K562 (cell line): ENCODE results near the gene HCN1. TPM values are rescaled to one million over a fixed set of nuclear protein-coding genes. Genes with fewer than 3 reads are reported as not detected.

ENCODE experiments used
- ATAC-seq: fragments of 200-7000 bp; cut with Tn5 transposase; 3 replicates; pipeline ENCODE4 v1.9.1; 2020; ENCODE audit warnings: moderate library complexity
- BruUV-seq: library from RNA; stranded (reverse); fragments of 400-500 nt; replicated peaks from 2 replicates; lab custom pipeline; 2021; lab: Mats Ljungman, UMichigan
- CTCF ChIA-PET: fragments of 300-600 bp; formaldehyde crosslinking; extraction: SDS; loops from one replicate; lab custom pipeline; 2021; ENCODE audit warnings: low intra/inter-chr PET ratio; lab: Yijun Ruan, JAX
- POLR2A ChIA-PET: fragments of 300-600, 350-650 bp; sonication (Branson Sonifier 250); formaldehyde crosslinking; extraction: SDS; loops from one replicate; lab custom pipeline; 2021; ENCODE audit warnings: antibody characterized with exemption, inconsistent platforms; lab: Yijun Ruan, JAX
- DNase-seq, 4 experiments: peaks; one replicate each; pipeline versions ENCODE4 v3.0.0 to v3.0.0-alpha.2; 2011 to 2018; ENCODE audit warnings: low spot score in 3 of 4, mixed read lengths in 3 of 4; ENCODE audit errors: extremely low read depth in 1 of 4
- FAIRE-seq: peaks from 2 replicates; lab custom pipeline; 2011; peaks lifted over from hg19 to GRCh38; lab: Jason Lieb, UNC
- H2AFZ ChIP-seq: 2 replicates; pipeline ENCODE4 v1.6.0; 2011; ENCODE audit warnings: low read depth, low read length, control low read depth, inconsistent platforms
- H3K27ac ChIP-seq: fragments of 200-600 bp; 3 replicates; pipeline ENCODE4 v1.8.0; 2011; ENCODE audit warnings: low read depth, mild to moderate bottlenecking, control low read depth, inconsistent platforms, low read length, moderate library complexity, mixed read lengths; ENCODE audit errors: extremely low read depth
- H3K27me3 ChIP-seq, 2 experiments: fragments of 300-600 bp in 1 of 2; 2 replicates in 1 of 2; 3 replicates in 1 of 2; pipeline versions ENCODE4 v1.6.0 to v1.8.0; 2011; ENCODE audit warnings: inconsistent platforms in 2 of 2, low read length in 2 of 2, mild to moderate bottlenecking in 1 of 2, mixed read lengths in 1 of 2, moderate library complexity in 1 of 2; ENCODE audit not compliant: control insufficient read depth in 2 of 2, insufficient read depth in 2 of 2
- H3K36me3 ChIP-seq: fragments of 300-600 bp; 3 replicates; pipeline ENCODE4 v1.8.0; 2011; ENCODE audit warnings: mild to moderate bottlenecking, low read length, inconsistent platforms; ENCODE audit not compliant: control insufficient read depth, insufficient read depth
- H3K4me1 ChIP-seq, 2 experiments: fragments of 200-600 bp in 1 of 2; replicated peaks in 1 of 2; 2 replicates in 1 of 2; 3 replicates in 1 of 2; pipeline versions ENCODE4 v1.5.1 to v1.8.0; 2011; ENCODE audit warnings: inconsistent platforms in 2 of 2, low read length in 2 of 2, mild to moderate bottlenecking in 1 of 2, mixed read lengths in 1 of 2, moderate library complexity in 1 of 2; ENCODE audit not compliant: control insufficient read depth in 2 of 2, insufficient read depth in 2 of 2
- H3K4me2 ChIP-seq: 2 replicates; pipeline ENCODE4 v1.6.1; 2011; ENCODE audit warnings: low read length, control low read depth, inconsistent platforms, mixed read lengths; ENCODE audit not compliant: insufficient read depth
- H3K4me3 ChIP-seq: fragments of 200-600 bp; sonication (generic), shearing (Covaris generic); 2 replicates; pipeline ENCODE4 v1.5.1; 2016; ENCODE audit warnings: control low read depth, inconsistent platforms
- H3K79me2 ChIP-seq: fragments of 200-600 bp; 3 replicates; pipeline ENCODE4 v1.8.0; 2011; ENCODE audit warnings: low read length, inconsistent platforms; ENCODE audit not compliant: control insufficient read depth, insufficient read depth
- H3K9ac ChIP-seq, 2 experiments: 2 replicates each; pipeline versions ENCODE4 v1.6.0 to v1.6.1; 2011; ENCODE audit warnings: low read depth in 2 of 2, low read length in 2 of 2, control low read depth in 1 of 2, inconsistent platforms in 1 of 2, mild to moderate bottlenecking in 1 of 2, mixed read lengths in 1 of 2; ENCODE audit not compliant: insufficient read depth in 1 of 2
- H3K9me1 ChIP-seq: one replicate; pipeline ENCODE4 v1.6.0; 2011; ENCODE audit warnings: inconsistent platforms, mild to moderate bottlenecking, low read length, moderate library complexity; ENCODE audit not compliant: control insufficient read depth, insufficient read depth
- H3K9me3 ChIP-seq: replicated peaks from 2 replicates; pipeline ENCODE4 v1.5.1; 2011; ENCODE audit warnings: low read depth, low read length, inconsistent platforms; ENCODE audit not compliant: control insufficient read depth, insufficient read depth
- H4K20me1 ChIP-seq: replicated peaks from 2 replicates; pipeline ENCODE4 v1.6.1; 2011; ENCODE audit warnings: low read length, inconsistent platforms, mixed read lengths; ENCODE audit not compliant: control insufficient read depth, insufficient read depth
- CCAR2 ChIP-seq: fragments of 200-400 bp; formaldehyde crosslinking; IDR thresholded peaks from 2 replicates; pipeline ENCODE4 v1.6.1; 2017; ENCODE audit warnings: mild to moderate bottlenecking, low read depth, low read length
- PCBP1 ChIP-seq: fragments of 200-400 bp; formaldehyde crosslinking; IDR thresholded peaks from 2 replicates; pipeline ENCODE4 v1.6.1; 2018; ENCODE audit warnings: mild to moderate bottlenecking, low read depth, low read length; ENCODE audit not compliant: poor library complexity, severe bottlenecking
- PTBP1 ChIP-seq: fragments of 200-400 bp; formaldehyde crosslinking; IDR thresholded peaks from 2 replicates; pipeline ENCODE4 v1.6.1; 2017; ENCODE audit warnings: low read depth, low read length
- RHOXF2B ChIP-seq: fragments of 250-450 bp; sonication (Bioruptor Pico); conservative IDR thresholded peaks from 2 replicates; pipeline ENCODE4 v1.5.1; 2021
- SRSF1 ChIP-seq: fragments of 200-400 bp; formaldehyde crosslinking; IDR thresholded peaks from 2 replicates; pipeline ENCODE4 v1.6.1; 2017; ENCODE audit warnings: mild to moderate bottlenecking, low read depth, low read length, moderate library complexity
- U2AF2 ChIP-seq: fragments of 200-400 bp; formaldehyde crosslinking; optimal IDR thresholded peaks from 2 replicates; pipeline ENCODE3; 2017; ENCODE audit warnings: low read depth, mild to moderate bottlenecking, low read length
- ZBTB5 ChIP-seq: fragments of 450-650 bp; IDR thresholded peaks from 2 replicates; pipeline ENCODE4 v1.6.1; 2017; ENCODE audit warnings: antibody characterized with exemption
- ZMIZ1 ChIP-seq, 2 experiments: fragments of 150-350 bp in 1 of 2; IDR thresholded peaks; 2 replicates each; pipeline ENCODE4 v1.6.1; 2012 to 2016; ENCODE audit warnings: low read depth in 2 of 2, low read length in 2 of 2, mild to moderate bottlenecking in 1 of 2, moderate library complexity in 1 of 2
- whole genome bisulfite sequencing: fragments of 100-300 bp; shearing (Covaris generic); methylation state at CpG from one replicate; pipeline ENCODE4 v1.1.6; 2016; ENCODE audit warnings: low coverage, mixed read lengths; ENCODE audit not compliant: insufficient coverage; ENCODE audit errors: missing lambda C conversion rate; 5-methylcytosine and 5-hydroxymethylcytosine counted together
- in situ Hi-C: fragments of 300-500 bp; cut with MboI; formaldehyde crosslinking; loops from 4 replicates; pipeline ENCODE4 v1.15.0; 2018; ENCODE audit warnings: inconsistent platforms, mixed read lengths
- intact Hi-C: fragments of 100-400 bp; cut with micrococcal nuclease; formaldehyde crosslinking; loops from 2 replicates; pipeline ENCODE4 v1.14.2; 2022
- polyA plus RNA-seq, 8 experiments: library from polyadenylated mRNA; depleted of rRNA in 4 of 8; stranded (reverse) in 5 of 8; unstranded in 3 of 8; fragments of >200 nt; fragmentation: Nextera tagmentation in 2 of 8; fragmentation: Illumina TruSeq in 1 of 8; extraction: Ambion mirVana in 2 of 8; extraction: Trizol in 1 of 8; gene quantifications; 2 replicates each; pipeline versions ENCODE4 v1.2.1 to v1.2.3, GENCODE V29; 2011 to 2014; ENCODE audit warnings: inconsistent platforms in 1 of 8, missing spikeins in 1 of 8
- total RNA-seq, 7 experiments: library from RNA; depleted of rRNA in 6 of 7; stranded (reverse); fragments of >200 nt in 6 of 7; fragmentation: Illumina TruSeq in 2 of 7; extraction: Trizol in 2 of 7; gene quantifications; 2 replicates each; pipeline versions ENCODE4 v1.2.1 to v1.2.3, GENCODE V29; 2011 to 2021; ENCODE audit warnings: low replicate concordance in 1 of 7
- TF ChIP-seq, protein P1 (sequence below), 3 experiments: fragments of 200-800 bp in 1 of 3; fragments of 250-450 bp in 1 of 3; fragments of 450-650 bp in 1 of 3; sonication (Bioruptor Pico) in 1 of 3; sonication (Bioruptor generic) in 1 of 3; formaldehyde crosslinking in 1 of 3; IDR thresholded peaks; 2 replicates each; pipeline versions ENCODE4 v1.6.1 to v1.8.0; 2016 to 2022; ENCODE audit warnings: mild to moderate bottlenecking in 2 of 3, missing genetic modification characterization in 2 of 3, missing compliant biosample characterization in 1 of 3, moderate library complexity in 1 of 3

Gene HCN1
- total and polyA plus RNA-seq, 9 of the 15 experiments (the other 6 are each of a cell fraction or from before 2014, with no cell fraction given): not detected

DNA sequence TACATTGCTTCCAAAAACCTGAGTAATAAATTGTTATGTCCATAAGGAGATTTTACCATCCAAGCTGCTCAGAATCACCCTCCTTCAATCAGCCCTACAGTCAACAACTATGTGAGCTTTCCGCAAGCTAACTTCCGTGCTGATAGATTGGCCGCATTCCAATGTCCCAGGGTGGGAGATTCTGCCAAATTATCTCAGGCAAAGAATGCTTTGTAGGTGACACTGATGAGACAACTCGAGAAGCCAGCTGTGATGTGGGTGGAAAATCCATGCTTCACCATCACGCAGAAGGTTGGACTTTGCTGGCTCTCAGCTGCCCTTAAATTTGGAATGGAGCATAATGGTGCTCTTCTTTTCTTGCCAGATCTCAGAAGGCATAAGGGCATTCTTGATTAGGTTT is 44.9 kb upstream of the HCN1 start:
- WGBS: 3% methylated on average over 5 of the region's 5 CpGs
- in situ Hi-C loops (no loop called here), intact Hi-C loops (no loop called here)
- Histone ChIP-seq H3K9me3 (no peaks in the 10 kb centered on the region; the same call in 1 of the 2 replicates), H2AFZ (no peak overlapping the region), H3K4me2 (no peak overlapping the region), H3K27ac (no peak overlapping the region), H3K27me3 (no peaks in the 10 kb centered on the region), H3K79me2 (no peaks in the 10 kb centered on the region), H3K9me1 (no peaks in the 10 kb centered on the region), H3K4me3 (no peak overlapping the region), H3K36me3 (no peaks in the 10 kb centered on the region), H3K9ac (no peak overlapping the region), H4K20me1 (no peaks in the 10 kb centered on the region), H3K4me1 (no peaks in the 10 kb centered on the region)
- no TSS peak for BruUV-seq
- POLR2A ChIA-PET: no interaction called here
- DNase-seq (no peak), FAIRE-seq (no peak), ATAC-seq (no peak)
- CTCF ChIA-PET: no interaction called here
- TF ChIP-seq, protein P1, sequence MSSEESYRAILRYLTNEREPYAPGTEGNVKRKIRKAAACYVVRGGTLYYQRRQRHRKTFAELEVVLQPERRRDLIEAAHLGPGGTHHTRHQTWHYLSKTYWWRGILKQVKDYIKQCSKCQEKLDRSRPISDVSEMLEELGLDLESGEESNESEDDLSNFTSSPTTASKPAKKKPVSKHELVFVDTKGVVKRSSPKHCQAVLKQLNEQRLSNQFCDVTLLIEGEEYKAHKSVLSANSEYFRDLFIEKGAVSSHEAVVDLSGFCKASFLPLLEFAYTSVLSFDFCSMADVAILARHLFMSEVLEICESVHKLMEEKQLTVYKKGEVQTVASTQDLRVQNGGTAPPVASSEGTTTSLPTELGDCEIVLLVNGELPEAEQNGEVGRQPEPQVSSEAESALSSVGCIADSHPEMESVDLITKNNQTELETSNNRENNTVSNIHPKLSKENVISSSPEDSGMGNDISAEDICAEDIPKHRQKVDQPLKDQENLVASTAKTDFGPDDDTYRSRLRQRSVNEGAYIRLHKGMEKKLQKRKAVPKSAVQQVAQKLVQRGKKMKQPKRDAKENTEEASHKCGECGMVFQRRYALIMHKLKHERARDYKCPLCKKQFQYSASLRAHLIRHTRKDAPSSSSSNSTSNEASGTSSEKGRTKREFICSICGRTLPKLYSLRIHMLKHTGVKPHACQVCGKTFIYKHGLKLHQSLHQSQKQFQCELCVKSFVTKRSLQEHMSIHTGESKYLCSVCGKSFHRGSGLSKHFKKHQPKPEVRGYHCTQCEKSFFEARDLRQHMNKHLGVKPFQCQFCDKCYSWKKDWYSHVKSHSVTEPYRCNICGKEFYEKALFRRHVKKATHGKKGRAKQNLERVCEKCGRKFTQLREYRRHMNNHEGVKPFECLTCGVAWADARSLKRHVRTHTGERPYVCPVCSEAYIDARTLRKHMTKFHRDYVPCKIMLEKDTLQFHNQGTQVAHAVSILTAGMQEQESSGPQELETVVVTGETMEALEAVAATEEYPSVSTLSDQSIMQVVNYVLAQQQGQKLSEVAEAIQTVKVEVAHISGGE (CRISPR knock-in tag; IDR thresholded peaks at IDR 0.05): no peak
- TF ChIP-seq RHOXF2B: no peak
- no peak for TF ChIP-seq ZBTB5
- TF ChIP-seq PTBP1: no peak
- no peak for TF ChIP-seq CCAR2
- no peak for TF ChIP-seq ZMIZ1 (IDR thresholded peaks at IDR 0.05; ENCODE audit: low read depth in 2 of 2, low read length in 2 of 2)
- TF ChIP-seq SRSF1: no peak
- no peak for TF ChIP-seq U2AF2
- TF ChIP-seq PCBP1: no peak
